ENCODE results near the gene ICA1. TPM values are rescaled to one million over a fixed set of nuclear protein-coding genes. Genes with fewer than 3 reads are reported as not detected.

Gene ICA1
- total RNA-seq, 1 experiment from 2014 or later, result 28.8 TPM

GRCh38 chr7:8290645-8291308, 28.8 kb upstream of the ICA1 start:
- Mint-ChIP-seq H3K27ac (no peak overlapping the region), H3K4me3 (no peak overlapping the region)

More at GRCh38 chr7:8290645-8291308, 28.8 kb upstream of the ICA1 start:
- no peaks in the 10 kb centered on the region for H3K79me2 ChIP-seq (ENCODE audit: insufficient read depth, low read length)
- H2BK12ac ChIP-seq (ENCODE audit: insufficient read length, low read depth, low read length), result no peak overlapping the region
- no peak overlapping the region for H3K27ac ChIP-seq (ENCODE audit: insufficient read length, low read depth, low read length)
- H3K4me1 Mint-ChIP-seq, result peaks cover 27 to 36% of the 10 kb centered on the region in 2 experiments
- no peak overlapping the region for H2AFZ ChIP-seq (ENCODE audit: low read length)
- H3K4me2 ChIP-seq (ENCODE audit: insufficient read depth, insufficient read length, low read length), result no peak overlapping the region
- no peak overlapping the region for H3K56ac ChIP-seq (ENCODE audit: insufficient read length, low read depth, low read length)
- H2BK15ac ChIP-seq (ENCODE audit: low read depth, low read length), result no peak overlapping the region
- H3K36me3 Mint-ChIP-seq (ENCODE audit: insufficient read depth in 1 of 3, low read depth in 3 of 3), result no peaks in the 10 kb centered on the region
- no peaks in the 10 kb centered on the region for H3K9me3 Mint-ChIP-seq
- no peak overlapping the region for H2BK20ac ChIP-seq (ENCODE audit: low read depth, low read length, poor library complexity, severe bottlenecking)
- no peak overlapping the region for H2AK5ac ChIP-seq (ENCODE audit: insufficient read length, low read length)
- no CpG with 5 or more reads among the region's 3 CpGs for WGBS (ENCODE audit: extremely low coverage, insufficient read length, low lambda C conversion rate)
- DNase-seq, result no peak
- no peaks in the 10 kb centered on the region for H3K79me1 ChIP-seq (ENCODE audit: insufficient read depth, low read depth, low read length, poor library complexity, severe bottlenecking)
- no peak overlapping the region for H4K5ac ChIP-seq (ENCODE audit: insufficient read length, low read depth, low read length)
- no peaks in the 10 kb centered on the region for H3K9me3 ChIP-seq (ENCODE audit: control insufficient read depth, low read depth, low read length)
- no peak overlapping the region for H2BK120ac ChIP-seq (ENCODE audit: low read depth, low read length, poor library complexity, severe bottlenecking)
- no peaks in the 10 kb centered on the region for H3K23me2 ChIP-seq (ENCODE audit: insufficient read length, low read depth, low read length, poor library complexity, severe bottlenecking)
- H2BK5ac ChIP-seq (ENCODE audit: insufficient read length, low read length), result no peak overlapping the region
- H3K27me3 Mint-ChIP-seq (ENCODE audit: low read depth), result no peaks in the 10 kb centered on the region
- H3K23ac ChIP-seq (ENCODE audit: insufficient read length, low read depth, low read length), result no peak overlapping the region
- no peak overlapping the region for H3K14ac ChIP-seq (ENCODE audit: insufficient read depth, low read length)
- no peaks in the 10 kb centered on the region for H3K27me3 ChIP-seq (ENCODE audit: insufficient read depth, low read length)
- no peak overlapping the region for H4K8ac ChIP-seq (replicated peaks; ENCODE audit: insufficient read length, low read depth, low read length)
- no peak overlapping the region for H3K18ac ChIP-seq (ENCODE audit: insufficient read length, low read depth, low read length)
- TF ChIP-seq, protein P1, sequence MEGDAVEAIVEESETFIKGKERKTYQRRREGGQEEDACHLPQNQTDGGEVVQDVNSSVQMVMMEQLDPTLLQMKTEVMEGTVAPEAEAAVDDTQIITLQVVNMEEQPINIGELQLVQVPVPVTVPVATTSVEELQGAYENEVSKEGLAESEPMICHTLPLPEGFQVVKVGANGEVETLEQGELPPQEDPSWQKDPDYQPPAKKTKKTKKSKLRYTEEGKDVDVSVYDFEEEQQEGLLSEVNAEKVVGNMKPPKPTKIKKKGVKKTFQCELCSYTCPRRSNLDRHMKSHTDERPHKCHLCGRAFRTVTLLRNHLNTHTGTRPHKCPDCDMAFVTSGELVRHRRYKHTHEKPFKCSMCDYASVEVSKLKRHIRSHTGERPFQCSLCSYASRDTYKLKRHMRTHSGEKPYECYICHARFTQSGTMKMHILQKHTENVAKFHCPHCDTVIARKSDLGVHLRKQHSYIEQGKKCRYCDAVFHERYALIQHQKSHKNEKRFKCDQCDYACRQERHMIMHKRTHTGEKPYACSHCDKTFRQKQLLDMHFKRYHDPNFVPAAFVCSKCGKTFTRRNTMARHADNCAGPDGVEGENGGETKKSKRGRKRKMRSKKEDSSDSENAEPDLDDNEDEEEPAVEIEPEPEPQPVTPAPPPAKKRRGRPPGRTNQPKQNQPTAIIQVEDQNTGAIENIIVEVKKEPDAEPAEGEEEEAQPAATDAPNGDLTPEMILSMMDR (conservative IDR thresholded peaks at IDR 0.05), result no peak
- no peaks in the 10 kb centered on the region for H4K20me1 ChIP-seq (ENCODE audit: control insufficient read depth, insufficient read depth, insufficient read length)
- no peak overlapping the region for H4K91ac ChIP-seq (ENCODE audit: insufficient read length, low read depth, low read length)
- no peak overlapping the region for H3K9ac ChIP-seq (ENCODE audit: extremely low read depth, insufficient read length, low read length)
- H3T11ph ChIP-seq (ENCODE audit: low read length), result no peak overlapping the region
- no peak overlapping the region for H3K4ac ChIP-seq (ENCODE audit: low read depth, low read length)
- H3K4me1 ChIP-seq (ENCODE audit: insufficient read depth, low read length), result peaks cover 4% of the 10 kb centered on the region; the same call in 1 of the 2 replicates

Data from H9 (cell line).